OCI-LY7 (cell line): ENCODE data around the gene PRKX. TPM values are rescaled to one million over a fixed set of nuclear protein-coding genes. Genes with fewer than 3 reads are reported as not detected.
"Not testable (repeated sequence)": the region's sequence is repeated elsewhere in the genome, so short reads cannot be mapped to it uniquely, and the experiment has no call there.

Source experiments
- BruUV-seq: library from RNA; stranded (reverse); fragments of 400-500 nt; replicated peaks from 2 replicates; lab custom pipeline; 2021; lab: Mats Ljungman, UMichigan
- CTCF ChIA-PET: fragments of 300-600 bp; sonication (Branson Sonifier 250); formaldehyde crosslinking; loops from one replicate; lab custom pipeline; 2022; ENCODE audit warnings: antibody characterized with exemption; ENCODE audit not compliant: unreplicated experiment; lab: Charles Lee
- POLR2A ChIA-PET: fragments of 300-600 bp; sonication (Branson Sonifier 250); formaldehyde crosslinking; loops from one replicate; lab custom pipeline; 2022; ENCODE audit warnings: antibody characterized with exemption; lab: Charles Lee
- DNase-seq: peaks from one replicate; pipeline ENCODE4 v3.0.0-alpha.2; 2015; ENCODE audit warnings: low spot score
- H2AFZ ChIP-seq: fragments of 200-600 bp; sonication (generic), shearing (Covaris generic); 2 replicates; pipeline ENCODE4 v1.6.1; 2014; ENCODE audit warnings: mild to moderate bottlenecking, antibody characterized with exemption, low read length, moderate library complexity
- H3K27ac ChIP-seq: fragments of 200-600 bp; sonication (generic); 2 replicates; pipeline ENCODE4 v1.5.1; 2014; ENCODE audit warnings: mixed run types, low read depth, mild to moderate bottlenecking, moderate library complexity, low read length, inconsistent platforms; ENCODE audit not compliant: poor library complexity, severe bottlenecking
- H3K36me3 ChIP-seq: fragments of 200-600 bp; sonication (generic); 2 replicates; pipeline ENCODE4 v1.6.1; 2014; ENCODE audit warnings: mild to moderate bottlenecking, antibody characterized with exemption, low read length, moderate library complexity, mixed read lengths; ENCODE audit not compliant: insufficient read depth
- H3K4me1 ChIP-seq: fragments of 200-600 bp; sonication (generic); 2 replicates; pipeline ENCODE4 v1.5.1; 2014; ENCODE audit warnings: mild to moderate bottlenecking, low read length; ENCODE audit not compliant: insufficient read depth, poor library complexity, severe bottlenecking
- H3K4me2 ChIP-seq: fragments of 200-600 bp; sonication (generic); 2 replicates; pipeline ENCODE4 v1.6.1; 2014; ENCODE audit warnings: mild to moderate bottlenecking, low read length
- H3K4me3 ChIP-seq: fragments of 200-600 bp; sonication (generic); 2 replicates; pipeline ENCODE4 v1.5.1; 2014; ENCODE audit warnings: mild to moderate bottlenecking, low read depth, low read length; ENCODE audit not compliant: poor library complexity, severe bottlenecking
- H3K79me2 ChIP-seq: fragments of 200-600 bp; sonication (generic); 2 replicates; pipeline ENCODE4 v1.6.1; 2016; ENCODE audit warnings: low read depth, mild to moderate bottlenecking, low read length, moderate library complexity, mixed read lengths; ENCODE audit not compliant: insufficient read depth
- H3K9me2 ChIP-seq: fragments of 200-600 bp; sonication (generic); 2 replicates; pipeline ENCODE4 v1.6.1; 2016; ENCODE audit warnings: mild to moderate bottlenecking, low read length, mixed read lengths; ENCODE audit not compliant: insufficient read depth
- H3K9me3 ChIP-seq: fragments of 200-600 bp; sonication (generic); 2 replicates; pipeline ENCODE4 v1.6.1; 2014; ENCODE audit warnings: mild to moderate bottlenecking, mixed run types, low read length, mixed read lengths
- H4K20me1 ChIP-seq: fragments of 200-600 bp; sonication (generic); 2 replicates; pipeline ENCODE4 v1.6.1; 2014; ENCODE audit warnings: mild to moderate bottlenecking, antibody characterized with exemption, low read length, moderate library complexity, mixed read lengths; ENCODE audit not compliant: insufficient read depth
- EZH2phosphoT487 ChIP-seq: fragments of 200-600 bp; sonication (generic); IDR thresholded peaks from 2 replicates; pipeline ENCODE4 v1.6.1; 2018; ENCODE audit warnings: low read depth, borderline replicate concordance, mild to moderate bottlenecking, mixed run types, antibody characterized with exemption, low read length, moderate library complexity, mixed read lengths
- intact Hi-C: fragments of 100-400 bp; cut with micrococcal nuclease; formaldehyde crosslinking; loops from one replicate; pipeline ENCODE4 v1.10.0; 2022; ENCODE audit not compliant: unreplicated experiment
- total RNA-seq, 2 experiments: library from RNA; depleted of rRNA in 1 of 2; stranded (reverse); fragments of >200 nt in 1 of 2; shearing (Covaris generic) in 1 of 2; gene quantifications; 2 replicates each; pipeline ENCODE4 v1.2.3, GENCODE V29; 2014 to 2022
- TF ChIP-seq, protein P1 (sequence below): fragments of 200-600 bp; sonication (generic); conservative IDR thresholded peaks from 2 replicates; pipeline ENCODE4 v1.5.1; 2014; ENCODE audit warnings: mild to moderate bottlenecking, antibody characterized with exemption, low read length, moderate library complexity, mixed read lengths

The PRKX gene
- total RNA-seq, 2 experiments from 2014 or later: 14.6 to 23.6 TPM

- POLR2A ChIA-PET: no interaction called here
- BruUV-seq: no TSS peak
These were observed 4.4 kb upstream of the PRKX start for GRCh38 chrX:3717742-3718420.

GRCh38 chrX:3715921-3716320 is 2.5 kb upstream of the PRKX start:
- intact Hi-C loops: no loop called here
- DNase-seq: no peak
- no peaks in the 10 kb centered on the region for H3K9me2 ChIP-seq
- H3K9me3 ChIP-seq: no peaks in the 10 kb centered on the region
- H2AFZ ChIP-seq: no peak overlapping the region
- H3K79me2 ChIP-seq: peaks cover 11% of the 10 kb centered on the region; the same call in 1 of the 2 replicates
- no TSS peak for BruUV-seq
- H3K36me3 ChIP-seq: no peaks in the 10 kb centered on the region
- H3K4me3 ChIP-seq: no peak overlapping the region
- POLR2A ChIA-PET: interaction anchor here (0.5 kb wide), 1 partner anchor 53 kb away, joined by 3 read pairs; no protein-coding TSS in a partner anchor
- no peak overlapping the region for H3K4me2 ChIP-seq
- no peaks in the 10 kb centered on the region for H4K20me1 ChIP-seq
- peaks cover 3% of the 10 kb centered on the region for H3K4me1 ChIP-seq
- CTCF ChIA-PET: no interaction called here
- TF ChIP-seq, protein P1, sequence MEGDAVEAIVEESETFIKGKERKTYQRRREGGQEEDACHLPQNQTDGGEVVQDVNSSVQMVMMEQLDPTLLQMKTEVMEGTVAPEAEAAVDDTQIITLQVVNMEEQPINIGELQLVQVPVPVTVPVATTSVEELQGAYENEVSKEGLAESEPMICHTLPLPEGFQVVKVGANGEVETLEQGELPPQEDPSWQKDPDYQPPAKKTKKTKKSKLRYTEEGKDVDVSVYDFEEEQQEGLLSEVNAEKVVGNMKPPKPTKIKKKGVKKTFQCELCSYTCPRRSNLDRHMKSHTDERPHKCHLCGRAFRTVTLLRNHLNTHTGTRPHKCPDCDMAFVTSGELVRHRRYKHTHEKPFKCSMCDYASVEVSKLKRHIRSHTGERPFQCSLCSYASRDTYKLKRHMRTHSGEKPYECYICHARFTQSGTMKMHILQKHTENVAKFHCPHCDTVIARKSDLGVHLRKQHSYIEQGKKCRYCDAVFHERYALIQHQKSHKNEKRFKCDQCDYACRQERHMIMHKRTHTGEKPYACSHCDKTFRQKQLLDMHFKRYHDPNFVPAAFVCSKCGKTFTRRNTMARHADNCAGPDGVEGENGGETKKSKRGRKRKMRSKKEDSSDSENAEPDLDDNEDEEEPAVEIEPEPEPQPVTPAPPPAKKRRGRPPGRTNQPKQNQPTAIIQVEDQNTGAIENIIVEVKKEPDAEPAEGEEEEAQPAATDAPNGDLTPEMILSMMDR: no peak
- TF ChIP-seq EZH2phosphoT487: no peak
- no peak overlapping the region for H3K27ac ChIP-seq

More at GRCh38 chrX:3717742-3718420, 4.4 kb upstream of the PRKX start:
- no peaks in the 10 kb centered on the region for H3K36me3 ChIP-seq
- no peak overlapping the region for H3K4me3 ChIP-seq
- TF ChIP-seq, protein P1: no peak
- TF ChIP-seq EZH2phosphoT487: no peak
- CTCF ChIA-PET: no interaction called here
- H4K20me1 ChIP-seq: no peaks in the 10 kb centered on the region
- H3K27ac ChIP-seq: no peak overlapping the region
- intact Hi-C loops: no loop called here
- DNase-seq: no peak
- H3K9me2 ChIP-seq: no peaks in the 10 kb centered on the region
- no peaks in the 10 kb centered on the region for H3K4me1 ChIP-seq
- H2AFZ ChIP-seq: no peak overlapping the region
- H3K79me2 ChIP-seq: no peaks in the 10 kb centered on the region
- H3K4me2 ChIP-seq: no peak overlapping the region
- no peaks in the 10 kb centered on the region for H3K9me3 ChIP-seq

GRCh38 chrX:3714706-3715479 is 1.4 kb upstream of the PRKX start:
- CTCF ChIA-PET, H3K4me3 ChIP-seq, H4K20me1 ChIP-seq, H2AFZ ChIP-seq, H3K9me3 ChIP-seq, POLR2A ChIA-PET, H3K4me1 ChIP-seq, BruUV-seq, H3K4me2 ChIP-seq, DNase-seq, H3K36me3 ChIP-seq, H3K27ac ChIP-seq, H3K9me2 ChIP-seq: not testable (repeated sequence)
- intact Hi-C loops: loop anchor here (5.0 kb wide), 2 partner anchors 63 to 573 kb away; no protein-coding TSS in a partner anchor
- H3K79me2 ChIP-seq: peaks cover 14% of the 10 kb centered on the region; the same call in 1 of the 2 replicates
